DMS 273 (cell line): Measurements from ENCODE around the gene SNAPIN.

Experiments
- DNase-seq: peaks from one replicate; lab custom pipeline; 2025; ENCODE audit not compliant: unreplicated experiment; lab: John Stamatoyannopoulos, UW

The SNAPIN gene

DNA sequence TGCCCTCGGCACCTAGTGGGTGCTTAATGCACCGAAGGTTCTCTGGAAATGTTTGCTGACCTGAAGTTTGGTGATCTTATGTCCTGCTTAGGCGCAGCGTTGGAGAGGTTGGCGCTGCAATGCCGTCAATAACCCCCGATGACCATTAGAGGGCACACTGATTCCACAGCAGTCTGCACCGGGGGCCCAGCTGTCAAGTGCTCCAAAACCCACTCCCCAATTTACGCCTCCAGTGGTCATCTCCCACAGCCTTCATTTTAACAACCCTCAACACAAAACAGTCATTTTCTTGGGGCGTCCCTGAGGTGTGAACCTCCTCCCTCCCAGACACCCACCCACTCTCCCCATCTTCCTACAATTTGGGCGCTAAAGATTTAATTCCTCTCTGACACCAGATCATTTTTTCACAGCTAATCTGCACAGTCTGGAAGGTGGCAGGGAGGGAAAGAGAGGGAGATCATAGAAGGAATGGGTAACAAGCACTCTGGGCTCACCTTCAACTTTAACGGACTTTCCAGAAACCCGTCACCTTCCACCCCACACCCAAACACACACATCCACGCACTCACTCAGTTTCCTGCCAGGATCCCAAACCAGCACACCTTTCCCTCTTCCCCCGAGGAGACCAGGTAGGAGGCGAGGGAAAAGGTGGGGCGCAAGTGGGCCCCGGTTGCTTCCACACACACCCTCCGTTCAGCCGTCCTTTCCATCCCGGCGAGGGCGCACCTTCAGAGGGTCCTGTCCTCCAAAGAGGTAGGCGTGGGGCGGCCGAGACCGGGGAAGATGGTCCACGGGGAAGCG is 19.4 kb downstream of the SNAPIN start:
- peak; percentile 76 for DNase-seq

GRCh38 chr1:153678519-153679336 is 20.2 kb downstream of the SNAPIN start, which contains the start of gene NPR1:
Gene NPR1 (plus strand): TSS chr1:153678688. CDS start chr1:153679109, 421 bp downstream.
- peak; percentile 69 for DNase-seq

- DNase-seq: peak; percentile 61
Observed at GRCh38 chr1:153679337-153680119, 21.0 kb downstream of the SNAPIN start.

GRCh38 chr1:153680120-153680403 is 21.6 kb downstream of the SNAPIN start:
- DNase-seq: no peak

GRCh38 chr1:153682730-153683129 is 24.2 kb downstream of the SNAPIN start:
- no peak for DNase-seq

DNA sequence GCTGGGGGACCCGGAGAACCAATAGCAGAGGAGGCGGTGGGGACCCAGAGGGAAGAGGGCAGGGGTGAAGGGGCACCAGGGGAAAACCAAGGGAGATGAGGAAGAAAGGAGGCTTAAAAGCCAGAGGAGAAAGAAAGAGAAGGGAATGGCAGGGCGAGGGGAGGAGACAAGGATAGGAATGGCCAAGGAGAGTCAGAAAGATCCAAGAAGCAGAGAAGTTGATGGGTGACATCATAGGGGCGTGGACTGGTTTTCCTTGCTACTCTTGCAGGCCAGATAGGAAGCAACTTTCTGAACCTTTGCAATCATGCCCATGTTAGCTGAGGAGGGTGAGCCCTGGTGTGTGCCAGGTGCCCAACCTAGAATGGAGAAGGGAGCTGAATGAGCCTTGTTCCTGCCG is 25.4 kb downstream of the SNAPIN start:
- DNase-seq: no peak

DNA sequence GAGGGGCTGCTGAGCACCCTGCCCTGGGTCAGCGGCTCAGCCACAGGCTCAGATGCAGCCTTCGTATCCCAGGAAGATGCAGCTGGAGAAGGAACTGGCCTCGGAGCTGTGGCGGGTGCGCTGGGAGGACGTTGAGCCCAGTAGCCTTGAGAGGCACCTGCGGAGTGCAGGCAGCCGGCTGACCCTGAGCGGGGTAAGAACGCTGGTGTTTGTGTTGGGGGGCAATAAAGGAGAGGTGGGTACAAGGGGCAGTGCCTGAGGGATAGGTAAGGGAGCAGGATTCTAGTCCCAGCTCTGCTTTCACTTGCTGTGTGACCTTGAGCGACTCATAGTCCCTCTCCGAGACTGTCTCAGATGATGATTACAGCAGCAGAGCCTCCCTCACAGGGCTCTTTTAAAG is 26.4 kb downstream of the SNAPIN start:
- DNase-seq: no peak

- no peak for DNase-seq
Observed at GRCh38 chr1:153685544-153686340, 27.2 kb downstream of the SNAPIN start.

GRCh38 chr1:153687346-153688125 is 29.0 kb downstream of the SNAPIN start:
- DNase-seq: no peak

GRCh38 chr1:153688276-153688675 is 29.8 kb downstream of the SNAPIN start:
- no peak for DNase-seq

DNA sequence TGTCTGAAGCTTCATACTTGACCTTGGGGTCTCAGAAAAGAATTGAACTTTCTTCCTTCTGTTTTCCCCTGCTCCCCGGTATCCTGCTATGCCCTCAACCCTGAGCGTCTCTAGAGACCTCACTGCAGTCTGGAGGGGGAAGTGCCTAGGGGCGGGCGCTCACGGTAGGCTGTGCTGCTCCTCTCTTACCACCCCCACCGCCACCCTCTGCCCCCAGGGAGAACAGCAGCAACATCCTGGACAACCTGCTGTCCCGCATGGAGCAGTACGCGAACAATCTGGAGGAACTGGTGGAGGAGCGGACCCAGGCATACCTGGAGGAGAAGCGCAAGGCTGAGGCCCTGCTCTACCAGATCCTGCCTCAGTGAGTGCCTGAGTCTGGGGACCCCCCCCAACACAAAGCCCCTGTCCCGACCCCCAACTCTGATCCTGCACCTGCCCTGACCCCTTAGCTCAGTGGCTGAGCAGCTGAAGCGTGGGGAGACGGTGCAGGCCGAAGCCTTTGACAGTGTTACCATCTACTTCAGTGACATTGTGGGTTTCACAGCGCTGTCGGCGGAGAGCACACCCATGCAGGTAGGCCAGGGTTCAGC is 30.3 kb downstream of the SNAPIN start:
- DNase-seq: no peak

- DNase-seq: no peak
Observed at GRCh38 chr1:153693466-153693865, 35.0 kb downstream of the SNAPIN start.

DNA sequence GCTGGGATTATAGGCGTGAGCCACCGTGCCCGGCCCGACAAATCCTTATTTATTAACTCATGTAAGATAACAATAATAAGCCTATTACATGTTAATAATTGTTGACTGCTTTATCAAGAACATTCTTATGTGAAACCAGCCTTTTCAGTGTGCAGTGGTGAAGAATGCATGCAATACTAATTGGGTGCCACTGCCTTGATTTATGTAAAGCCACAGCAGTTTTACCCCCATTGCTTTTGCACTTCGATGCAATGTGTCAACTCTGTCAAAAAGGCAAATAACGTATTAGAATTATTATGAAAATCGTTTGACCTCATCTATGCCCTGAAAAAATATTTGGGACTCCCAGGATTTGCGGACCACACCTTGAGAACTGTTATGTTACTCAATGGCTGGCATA is 38.2 kb downstream of the SNAPIN start:
- DNase-seq: no peak

GRCh38 chr1:153697191-153698019 is 38.9 kb downstream of the SNAPIN start:
- DNase-seq: peak; percentile 57

GRCh38 chr1:153698020-153698922 is 39.8 kb downstream of the SNAPIN start:
- DNase-seq: peak; percentile 92

GRCh38 chr1:153698923-153699714 is 40.6 kb downstream of the SNAPIN start:
- no peak for DNase-seq

DNA sequence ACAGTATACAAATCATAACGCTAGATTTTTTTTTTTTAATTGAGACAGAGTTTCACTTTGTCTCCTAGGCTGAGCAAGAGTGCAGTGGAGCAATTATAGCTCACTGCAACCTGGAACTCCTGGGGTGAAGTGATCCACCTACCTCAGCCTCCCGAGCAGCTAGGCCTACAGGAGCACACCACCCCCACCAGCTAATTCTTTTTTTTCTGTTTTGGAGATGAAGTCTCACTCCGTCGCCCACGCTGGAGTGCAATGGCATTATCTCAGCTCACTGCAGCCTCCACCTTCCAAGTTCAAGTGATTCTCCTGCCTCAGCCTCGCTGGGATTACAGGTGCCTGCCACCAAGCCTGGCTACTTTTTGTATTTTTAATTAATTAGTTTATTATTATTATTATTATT is 41.3 kb downstream of the SNAPIN start:
- DNase-seq: no peak
